Measurements from ENCODE around the gene MEX3A.

DNA sequence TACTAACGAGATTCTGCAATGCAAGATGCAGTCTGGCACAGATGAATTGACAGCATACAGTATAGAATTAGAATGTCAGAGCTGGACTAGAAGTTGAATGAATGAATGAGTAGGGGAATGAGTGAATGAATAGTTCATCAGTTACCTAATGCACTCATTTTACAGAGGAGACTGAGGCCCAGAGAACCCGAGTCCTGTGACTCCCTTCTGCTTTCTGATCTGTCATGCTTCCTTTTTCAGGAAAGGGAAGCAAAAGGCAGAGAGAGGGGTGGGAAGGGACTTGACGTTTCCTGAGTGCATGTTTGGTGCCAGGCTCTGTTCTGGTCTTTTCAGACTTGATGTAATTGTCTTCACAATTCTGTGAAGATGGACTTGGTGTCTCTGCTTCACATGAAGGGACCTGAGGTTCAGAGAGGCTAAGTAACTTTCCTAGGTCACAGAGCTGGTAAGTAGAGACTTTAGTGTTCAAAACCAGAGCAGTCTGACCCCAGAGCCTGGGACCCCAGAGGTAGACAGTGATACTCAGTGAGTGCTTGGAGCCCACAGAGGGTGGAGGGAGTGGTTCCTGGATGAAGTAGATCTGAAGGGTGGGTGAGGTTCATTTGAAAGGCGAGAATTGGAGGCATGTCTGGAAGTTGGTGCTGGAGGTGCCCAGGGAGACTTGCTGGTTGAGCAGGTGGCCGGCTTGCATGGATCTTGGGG is 8.0 kb upstream of the MEX3A start:
- TF ChIP-seq, protein P1, sequence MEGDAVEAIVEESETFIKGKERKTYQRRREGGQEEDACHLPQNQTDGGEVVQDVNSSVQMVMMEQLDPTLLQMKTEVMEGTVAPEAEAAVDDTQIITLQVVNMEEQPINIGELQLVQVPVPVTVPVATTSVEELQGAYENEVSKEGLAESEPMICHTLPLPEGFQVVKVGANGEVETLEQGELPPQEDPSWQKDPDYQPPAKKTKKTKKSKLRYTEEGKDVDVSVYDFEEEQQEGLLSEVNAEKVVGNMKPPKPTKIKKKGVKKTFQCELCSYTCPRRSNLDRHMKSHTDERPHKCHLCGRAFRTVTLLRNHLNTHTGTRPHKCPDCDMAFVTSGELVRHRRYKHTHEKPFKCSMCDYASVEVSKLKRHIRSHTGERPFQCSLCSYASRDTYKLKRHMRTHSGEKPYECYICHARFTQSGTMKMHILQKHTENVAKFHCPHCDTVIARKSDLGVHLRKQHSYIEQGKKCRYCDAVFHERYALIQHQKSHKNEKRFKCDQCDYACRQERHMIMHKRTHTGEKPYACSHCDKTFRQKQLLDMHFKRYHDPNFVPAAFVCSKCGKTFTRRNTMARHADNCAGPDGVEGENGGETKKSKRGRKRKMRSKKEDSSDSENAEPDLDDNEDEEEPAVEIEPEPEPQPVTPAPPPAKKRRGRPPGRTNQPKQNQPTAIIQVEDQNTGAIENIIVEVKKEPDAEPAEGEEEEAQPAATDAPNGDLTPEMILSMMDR (IDR thresholded peaks at IDR 0.05; ENCODE audit: insufficient read depth, low read depth, low read length), result no peak
- TF ChIP-seq EZH2 (IDR thresholded peaks at IDR 0.05; ENCODE audit: insufficient read depth, low read length), result no peak

Data from astrocyte (in vitro differentiated cells and primary cell).